GM12891 (cell line): ENCODE data around the gene TSPAN9.

Source experiments
- DNase-seq: peaks from one replicate; pipeline ENCODE4 v3.0.0; 2011; ENCODE audit warnings: low spot score; ENCODE audit not compliant: insufficient read length
- FAIRE-seq: peaks from 2 replicates; lab custom pipeline; 2011; peaks lifted over from hg19 to GRCh38; lab: Jason Lieb, UNC
- PAX5 ChIP-seq: IDR thresholded peaks from 2 replicates; pipeline ENCODE4 v1.6.1; 2011; ENCODE audit warnings: low read length, moderate library complexity, mild to moderate bottlenecking; ENCODE audit not compliant: insufficient read depth, severe bottlenecking
- POLR2A ChIP-seq: IDR thresholded peaks from 2 replicates; pipeline ENCODE4 v1.6.1; 2011; ENCODE audit warnings: low read depth, low read length, control low read depth
- POLR2AphosphoS5 ChIP-seq: IDR thresholded peaks from 2 replicates; pipeline ENCODE4 v1.6.1; 2011; ENCODE audit warnings: low read depth, low read length, control low read depth
- POU2F2 ChIP-seq: IDR thresholded peaks from 2 replicates; pipeline ENCODE4 v1.6.1; 2011; ENCODE audit warnings: low read depth, mild to moderate bottlenecking, control low read depth, low read length, moderate library complexity
- SPI1 ChIP-seq: IDR thresholded peaks from 2 replicates; pipeline ENCODE4 v1.6.1; 2011; ENCODE audit warnings: low read depth, low read length, control low read depth
- TAF1 ChIP-seq: IDR thresholded peaks from 2 replicates; pipeline ENCODE4 v1.6.1; 2011; ENCODE audit warnings: low read depth, low read length, control low read depth

The TSPAN9 gene

GRCh38 chr12:3155702-3156370, 78.7 kb downstream of the TSPAN9 start:
- FAIRE-seq = no peak

GRCh38 chr12:3157581-3158323, 80.6 kb downstream of the TSPAN9 start:
- FAIRE-seq (no peak), DNase-seq (no peak)
- TF ChIP-seq POLR2AphosphoS5 = no peak

More at GRCh38 chr12:3155702-3156370, 78.7 kb downstream of the TSPAN9 start:
- TF ChIP-seq POU2F2 = no peak
- no peak for TF ChIP-seq POLR2AphosphoS5
- no peak for TF ChIP-seq TAF1
- no peak for TF ChIP-seq PAX5
- no peak for TF ChIP-seq POLR2A
- TF ChIP-seq SPI1 = no peak
- no peak for DNase-seq

GRCh38 chr12:3158851-3159465, 81.8 kb downstream of the TSPAN9 start:
- DNase-seq = no peak
- FAIRE-seq = no peak
- TF ChIP-seq SPI1 (no peak), TAF1 (no peak), POU2F2 (no peak), PAX5 (no peak), POLR2A (no peak), POLR2AphosphoS5 (no peak)

DNA sequence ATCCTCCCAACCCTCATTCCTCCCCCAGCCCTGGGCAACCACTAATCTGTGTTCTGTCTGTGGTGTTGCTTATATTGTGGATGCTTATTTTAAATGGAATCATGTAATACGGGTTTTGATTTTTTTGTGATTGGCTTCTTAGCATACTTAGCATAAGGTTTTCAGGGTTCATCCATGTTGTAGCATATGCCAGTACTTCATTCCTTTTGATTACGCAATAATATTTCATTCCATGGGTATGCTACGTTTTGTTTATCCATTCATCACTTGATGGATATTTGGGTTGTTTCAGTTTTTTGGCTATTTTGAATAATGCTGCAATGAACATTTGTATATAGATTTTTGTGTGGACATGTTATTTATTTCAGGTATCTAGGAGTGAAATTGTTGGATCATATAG, 82.9 kb downstream of the TSPAN9 start:
- TF ChIP-seq SPI1 = no peak
- TF ChIP-seq TAF1 = no peak
- TF ChIP-seq POLR2A = no peak
- no peak for TF ChIP-seq PAX5
- no peak for TF ChIP-seq POU2F2
- TF ChIP-seq POLR2AphosphoS5 = no peak
- FAIRE-seq = no peak
- no peak for DNase-seq

GRCh38 chr12:3161861-3162260, 84.7 kb downstream of the TSPAN9 start:
- DNase-seq (no peak), FAIRE-seq (no peak)
- TF ChIP-seq PAX5 = no peak
- TF ChIP-seq POLR2A = no peak
- TF ChIP-seq TAF1 = no peak
- TF ChIP-seq POU2F2 = no peak
- no peak for TF ChIP-seq POLR2AphosphoS5
- TF ChIP-seq SPI1 = no peak

GRCh38 chr12:3164454-3165077, 87.4 kb downstream of the TSPAN9 start:
- DNase-seq = no peak
- no peak for FAIRE-seq
- TF ChIP-seq TAF1 = no peak

GRCh38 chr12:3165078-3165980, 88.2 kb downstream of the TSPAN9 start:
- FAIRE-seq = no peak
- TF ChIP-seq POLR2AphosphoS5 (no peak), POLR2A (no peak), SPI1 (no peak), PAX5 (no peak)

DNA sequence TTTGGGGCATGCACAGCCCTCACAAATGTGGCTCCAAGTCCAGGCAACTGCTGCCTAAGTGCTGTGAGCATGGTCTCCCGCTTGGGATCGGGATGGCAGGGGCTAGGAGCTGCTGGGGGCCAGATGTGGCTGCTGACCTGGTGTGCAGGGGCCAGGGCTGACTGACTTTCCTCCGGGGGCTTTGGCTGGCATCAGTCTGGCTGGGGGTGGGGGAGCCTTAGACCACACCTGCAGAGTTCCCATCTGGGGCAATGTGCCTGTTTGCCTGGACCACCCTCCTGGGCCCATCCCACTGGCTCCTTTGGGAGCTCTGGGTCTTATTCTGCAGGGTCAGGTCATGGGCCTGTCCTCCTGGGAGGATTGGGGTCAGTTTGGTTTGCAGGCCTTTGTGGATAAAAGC, 90.5 kb downstream of the TSPAN9 start:
- no peak for DNase-seq
- no peak for FAIRE-seq
- TF ChIP-seq PAX5 = no peak

More at GRCh38 chr12:3165078-3165980, 88.2 kb downstream of the TSPAN9 start:
- DNase-seq = no peak

DNA sequence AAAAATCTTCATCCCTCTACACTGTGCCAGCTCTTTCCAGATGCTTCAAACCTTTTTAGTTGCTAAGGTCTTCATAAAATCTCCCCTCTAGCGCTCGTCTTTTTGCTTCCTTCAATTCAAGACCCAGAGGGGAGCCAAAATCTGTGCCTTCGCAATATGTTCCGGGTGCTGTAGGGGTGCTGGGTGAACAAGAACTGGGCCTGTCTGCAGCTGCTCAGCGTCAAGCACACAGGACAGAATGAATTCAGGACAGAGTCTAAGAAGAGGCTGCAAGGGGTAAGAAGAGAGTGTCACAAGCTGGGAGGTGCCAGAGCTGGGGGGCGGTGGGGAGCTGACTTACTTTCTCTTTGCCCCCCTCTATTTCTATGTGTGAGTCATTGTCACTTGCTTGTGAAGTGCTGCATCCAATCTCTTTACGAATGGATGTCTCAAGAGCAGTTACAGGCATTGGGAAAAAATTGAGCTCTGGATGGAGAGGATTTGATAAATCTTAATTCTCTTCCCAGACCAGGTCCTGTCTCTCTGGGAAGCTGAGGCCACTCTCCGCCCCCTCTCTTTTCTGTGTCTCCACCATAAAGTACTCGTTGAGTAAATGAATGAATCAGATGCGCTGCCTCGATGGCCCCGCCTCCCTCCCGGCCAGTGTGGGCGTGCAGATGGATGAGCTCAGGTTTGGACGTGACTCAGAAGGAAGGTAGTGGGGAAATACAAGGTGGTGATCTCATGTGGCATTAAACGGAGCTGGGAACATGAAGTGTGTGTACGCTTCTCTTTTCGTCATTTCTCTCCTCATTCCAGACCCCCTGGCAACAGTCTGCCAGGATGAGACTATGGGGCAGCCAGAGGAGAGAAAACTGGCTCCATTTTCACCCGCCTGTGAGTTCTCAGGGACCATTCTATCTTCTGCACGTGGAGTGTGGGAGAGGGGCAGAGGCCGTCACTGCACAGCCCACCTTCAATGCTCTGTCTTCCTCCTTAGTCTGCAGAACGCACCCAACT, 91.3 kb downstream of the TSPAN9 start:
- FAIRE-seq = no peak
- TF ChIP-seq POLR2AphosphoS5 (no peak), POLR2A (no peak), PAX5 (no peak), SPI1 (no peak), TAF1 (no peak), POU2F2 (no peak)
- no peak for DNase-seq
